Coronary artery (tissue), 2 donors: ENCODE results near the gene NGLY1.

Source experiments
- DNase-seq: peaks from one replicate; pipeline ENCODE4 v3.0.0-alpha.2; 2017; ENCODE audit warnings: low spot score
- H3K27ac ChIP-seq, 2 donors: fragments of 200-600 bp; sonication (generic); one replicate each; pipeline ENCODE4 v1.5.1; 2016 to 2019
- H3K4me3 ChIP-seq: fragments of 200-600 bp; sonication (generic); 2 replicates; pipeline ENCODE4 v1.5.1; 2016; ENCODE audit warnings: mild to moderate bottlenecking, moderate library complexity
- TF ChIP-seq, protein P1 (sequence below): fragments of 200-600 bp; sonication (generic); IDR thresholded peaks from one replicate; pipeline ENCODE4 v1.5.1; 2019; ENCODE audit warnings: antibody characterized with exemption

NGLY1 gene

DNA sequence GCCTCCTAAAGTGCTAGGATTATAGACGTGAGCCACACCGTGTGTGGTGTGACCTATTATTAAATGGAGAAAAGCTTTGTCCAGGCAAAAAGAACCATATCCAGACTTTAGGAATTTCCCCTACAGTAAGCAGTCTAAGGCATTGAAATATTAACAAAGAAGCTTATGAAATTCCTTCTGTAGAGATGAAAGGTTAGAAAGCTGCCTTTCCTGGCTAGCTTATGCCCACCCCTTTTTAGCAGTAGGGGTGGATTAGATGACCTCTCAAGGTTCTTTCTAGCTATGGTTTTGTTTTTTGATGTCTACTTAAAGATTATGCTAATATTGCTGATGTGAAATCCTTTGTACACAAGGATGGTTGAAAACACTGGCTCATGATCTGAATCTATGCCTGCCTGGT is 20.6 kb upstream of the NGLY1 start:
- no peak for DNase-seq
- TF ChIP-seq, protein P1, sequence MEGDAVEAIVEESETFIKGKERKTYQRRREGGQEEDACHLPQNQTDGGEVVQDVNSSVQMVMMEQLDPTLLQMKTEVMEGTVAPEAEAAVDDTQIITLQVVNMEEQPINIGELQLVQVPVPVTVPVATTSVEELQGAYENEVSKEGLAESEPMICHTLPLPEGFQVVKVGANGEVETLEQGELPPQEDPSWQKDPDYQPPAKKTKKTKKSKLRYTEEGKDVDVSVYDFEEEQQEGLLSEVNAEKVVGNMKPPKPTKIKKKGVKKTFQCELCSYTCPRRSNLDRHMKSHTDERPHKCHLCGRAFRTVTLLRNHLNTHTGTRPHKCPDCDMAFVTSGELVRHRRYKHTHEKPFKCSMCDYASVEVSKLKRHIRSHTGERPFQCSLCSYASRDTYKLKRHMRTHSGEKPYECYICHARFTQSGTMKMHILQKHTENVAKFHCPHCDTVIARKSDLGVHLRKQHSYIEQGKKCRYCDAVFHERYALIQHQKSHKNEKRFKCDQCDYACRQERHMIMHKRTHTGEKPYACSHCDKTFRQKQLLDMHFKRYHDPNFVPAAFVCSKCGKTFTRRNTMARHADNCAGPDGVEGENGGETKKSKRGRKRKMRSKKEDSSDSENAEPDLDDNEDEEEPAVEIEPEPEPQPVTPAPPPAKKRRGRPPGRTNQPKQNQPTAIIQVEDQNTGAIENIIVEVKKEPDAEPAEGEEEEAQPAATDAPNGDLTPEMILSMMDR, result no peak
- H3K27ac ChIP-seq, result no peak overlapping the region
- no peak overlapping the region for H3K4me3 ChIP-seq

DNA sequence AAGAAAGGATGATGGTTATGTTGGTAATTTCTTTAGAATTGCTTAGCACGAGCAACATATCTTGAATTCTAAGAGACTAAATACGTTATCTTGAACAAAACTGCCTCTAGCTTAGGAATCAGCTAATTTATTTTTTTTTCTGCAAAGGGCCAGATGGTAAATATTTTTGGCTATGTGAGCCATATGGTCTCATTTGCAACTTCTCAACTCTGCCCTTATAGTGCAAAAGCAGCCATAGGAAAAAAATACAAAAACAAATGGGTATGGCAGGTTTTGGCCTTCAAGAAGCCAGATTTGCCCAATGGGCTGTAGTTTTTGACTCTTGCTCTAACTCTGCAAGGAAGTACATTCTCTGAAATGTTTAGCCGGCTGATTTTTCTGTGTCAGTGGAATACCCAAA is 18.5 kb upstream of the NGLY1 start:
- no peak overlapping the region for H3K27ac ChIP-seq
- TF ChIP-seq, protein P1, result no peak
- no peak for DNase-seq
- H3K4me3 ChIP-seq, result no peak overlapping the region

DNA sequence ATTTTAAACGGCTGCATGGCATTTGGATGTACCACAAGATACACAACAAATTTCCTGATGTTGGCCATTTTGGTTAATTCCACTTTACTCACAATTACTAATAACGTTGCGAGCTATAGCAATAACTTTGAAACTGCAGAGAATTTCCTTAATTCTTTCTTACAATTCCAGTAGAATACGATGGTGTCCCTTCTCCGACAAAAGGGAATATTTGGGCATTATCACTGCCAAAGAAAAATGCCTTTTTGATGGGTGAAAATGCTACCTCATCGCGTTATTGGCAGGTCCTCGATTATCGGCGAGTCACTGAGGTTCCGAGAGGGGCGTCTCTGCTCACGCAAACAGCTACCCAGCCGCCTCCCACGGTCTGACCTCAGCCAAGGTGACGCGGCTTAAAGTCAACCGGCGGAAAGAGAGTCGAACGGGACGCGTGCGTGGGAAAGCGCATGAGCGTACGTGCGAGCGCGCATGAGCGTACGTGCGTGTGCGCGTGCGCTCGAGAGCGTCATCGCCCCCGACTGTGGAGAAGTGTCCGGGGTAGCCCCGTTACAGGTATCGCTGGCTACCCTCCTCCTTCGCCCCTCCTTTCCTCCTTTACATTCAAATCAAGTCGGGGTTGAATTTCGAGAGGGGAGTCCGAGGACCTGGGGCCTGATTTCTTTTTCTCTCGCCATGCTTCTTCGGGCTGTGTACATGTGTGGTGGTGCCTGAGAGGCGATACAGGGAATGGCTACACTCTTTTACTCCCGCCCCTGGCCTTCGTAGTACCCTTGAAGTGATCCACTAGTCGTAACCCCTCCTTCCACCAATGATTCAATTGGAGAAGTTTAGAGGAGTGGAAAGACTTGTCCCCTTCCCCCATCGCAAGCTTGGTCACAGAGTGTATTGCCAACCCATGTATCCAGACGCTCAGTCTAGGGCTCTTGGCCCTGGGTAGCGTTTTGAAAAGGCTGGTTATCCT is 6.6 kb upstream of the NGLY1 start, which contains the start of gene OXSM:
Gene OXSM (plus strand): TSS at position 495 of the 961 bp plus-strand sequence. CDS start 931 bp downstream, outside the sequence.
- H3K27ac ChIP-seq, result peak within 1 kb of the TSS; percentile 89
- DNase-seq, result peak; percentile 93
- H3K4me3 ChIP-seq, result peak within 1 kb of the TSS; percentile 83
- TF ChIP-seq, protein P1, result no peak

DNA sequence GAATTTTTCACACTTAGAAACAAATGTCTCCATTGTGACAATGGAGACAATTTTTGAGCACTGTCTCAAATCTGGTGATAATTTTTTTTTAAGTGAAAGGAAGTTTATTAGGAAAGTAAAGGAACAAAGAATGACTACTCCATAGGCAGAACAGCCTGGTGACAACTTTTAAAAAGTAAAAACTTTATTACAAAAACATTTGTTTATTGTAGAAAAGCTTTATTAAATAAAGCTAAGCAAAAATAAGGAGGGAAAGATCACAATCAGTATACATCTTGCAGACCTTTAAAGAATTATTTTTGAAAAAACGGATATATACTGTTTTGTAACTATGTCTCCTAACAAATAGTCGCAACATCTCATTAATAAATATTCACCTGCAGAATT is 6.0 kb upstream of the NGLY1 start:
- Histone ChIP-seq H3K4me3 (peak overlapping the region; percentile 83), H3K27ac (peak overlapping the region; percentile 89)
- DNase-seq, result no peak
- TF ChIP-seq, protein P1, result no peak

DNA sequence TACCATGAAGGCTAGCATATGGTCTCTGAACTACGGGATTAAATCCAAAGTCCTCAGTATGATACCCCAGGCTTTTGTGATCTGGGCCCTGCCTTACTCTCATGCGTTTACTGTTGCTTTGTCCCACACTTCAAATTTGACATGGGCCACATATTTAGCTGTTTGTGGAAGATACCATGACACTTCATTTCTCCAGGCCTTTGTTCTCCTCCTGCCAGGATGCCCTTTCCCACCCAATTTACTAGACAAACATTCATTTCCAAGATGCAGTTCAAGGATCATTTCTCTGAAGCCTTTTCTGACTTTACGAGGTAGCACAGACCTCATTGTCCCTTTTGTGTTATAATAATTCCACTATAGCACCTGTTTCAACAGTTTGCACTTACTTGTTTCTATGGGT is 4.4 kb upstream of the NGLY1 start:
- H3K27ac ChIP-seq, result no peak overlapping the region
- H3K4me3 ChIP-seq, result no peak overlapping the region
- TF ChIP-seq, protein P1, result no peak
- no peak for DNase-seq

DNA sequence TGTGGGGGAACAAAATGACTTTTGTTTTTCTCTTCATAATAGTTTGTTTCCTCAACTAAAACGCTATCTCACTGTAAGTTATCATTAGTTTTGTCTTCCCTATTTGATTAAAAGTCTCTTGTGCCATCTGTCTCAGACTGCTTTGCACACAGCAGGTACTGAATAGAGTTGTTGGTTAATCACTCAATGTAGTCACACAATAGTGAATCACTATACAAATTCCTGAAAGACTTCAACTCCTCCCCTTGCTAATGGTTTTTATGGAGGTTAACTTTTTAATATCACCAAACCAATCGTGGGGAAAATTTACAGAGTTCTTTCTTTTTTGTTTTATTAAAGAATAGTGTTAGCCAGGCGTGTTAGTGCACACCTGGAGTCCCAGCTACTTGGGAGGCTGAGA is 2.6 kb upstream of the NGLY1 start:
- TF ChIP-seq, protein P1, result no peak
- no peak for DNase-seq
- Histone ChIP-seq H3K4me3 (no peak overlapping the region), H3K27ac (no peak overlapping the region)

DNA sequence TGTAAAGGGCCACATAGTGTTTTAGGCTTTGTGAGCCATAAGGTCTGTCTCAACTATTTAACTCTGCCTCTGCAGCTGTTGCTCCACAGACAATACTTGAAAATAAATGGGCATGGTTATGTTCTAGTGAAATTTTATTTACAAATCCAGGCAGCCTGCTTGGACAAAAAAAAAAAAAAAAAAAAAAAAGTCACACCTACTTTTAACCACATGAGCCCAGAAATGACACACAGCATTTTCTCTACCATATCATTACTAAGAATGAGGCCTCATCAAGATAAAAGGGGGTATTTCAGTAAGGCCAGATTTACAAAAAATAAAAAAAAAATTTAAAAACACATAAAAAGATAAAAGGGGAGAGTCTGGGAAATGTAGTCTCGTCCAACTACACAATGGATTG is 1.7 kb upstream of the NGLY1 start:
- TF ChIP-seq, protein P1, result no peak
- DNase-seq, result no peak
- no peak overlapping the region for H3K27ac ChIP-seq

More for the DNA sequence above, 1.7 kb upstream of the NGLY1 start:
- H3K4me3 ChIP-seq, result no peak overlapping the region
